ENCODE data around the gene GJD3.

The GJD3 gene

DNA sequence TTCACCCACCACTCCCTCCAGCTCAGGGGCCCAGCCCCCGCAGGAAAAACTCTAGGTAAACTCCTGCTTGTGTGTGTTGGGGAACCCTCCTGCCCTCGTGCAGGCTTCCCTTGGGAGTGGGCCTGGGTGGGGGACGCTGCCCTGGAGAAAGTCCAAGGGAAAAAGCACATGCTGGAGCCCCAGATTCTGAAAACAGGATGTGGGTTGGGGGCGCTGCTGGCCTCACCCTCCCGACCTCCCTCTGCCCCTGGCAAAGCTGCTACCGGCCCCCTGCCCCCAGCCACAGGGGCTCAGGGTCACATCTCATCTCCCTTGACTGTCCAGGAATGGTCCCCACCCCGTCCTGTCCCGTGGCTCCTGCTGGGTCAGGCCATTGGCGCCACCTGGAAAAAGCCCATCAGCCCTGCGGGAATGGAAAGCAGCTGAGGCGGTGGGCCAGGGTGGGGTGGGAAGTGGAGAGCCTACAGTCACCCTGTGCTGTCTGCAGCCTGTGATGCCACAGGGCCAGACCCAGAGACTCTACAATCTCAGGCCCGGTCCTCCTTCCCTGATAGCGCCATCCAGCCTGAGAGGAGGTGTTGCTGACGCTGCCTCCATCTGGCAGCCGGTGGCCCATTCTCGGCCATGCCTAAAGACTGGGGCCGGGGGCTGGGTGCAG lies 2.5 kb upstream of the GJD3 start:
- no peak for DNase-seq

DNA sequence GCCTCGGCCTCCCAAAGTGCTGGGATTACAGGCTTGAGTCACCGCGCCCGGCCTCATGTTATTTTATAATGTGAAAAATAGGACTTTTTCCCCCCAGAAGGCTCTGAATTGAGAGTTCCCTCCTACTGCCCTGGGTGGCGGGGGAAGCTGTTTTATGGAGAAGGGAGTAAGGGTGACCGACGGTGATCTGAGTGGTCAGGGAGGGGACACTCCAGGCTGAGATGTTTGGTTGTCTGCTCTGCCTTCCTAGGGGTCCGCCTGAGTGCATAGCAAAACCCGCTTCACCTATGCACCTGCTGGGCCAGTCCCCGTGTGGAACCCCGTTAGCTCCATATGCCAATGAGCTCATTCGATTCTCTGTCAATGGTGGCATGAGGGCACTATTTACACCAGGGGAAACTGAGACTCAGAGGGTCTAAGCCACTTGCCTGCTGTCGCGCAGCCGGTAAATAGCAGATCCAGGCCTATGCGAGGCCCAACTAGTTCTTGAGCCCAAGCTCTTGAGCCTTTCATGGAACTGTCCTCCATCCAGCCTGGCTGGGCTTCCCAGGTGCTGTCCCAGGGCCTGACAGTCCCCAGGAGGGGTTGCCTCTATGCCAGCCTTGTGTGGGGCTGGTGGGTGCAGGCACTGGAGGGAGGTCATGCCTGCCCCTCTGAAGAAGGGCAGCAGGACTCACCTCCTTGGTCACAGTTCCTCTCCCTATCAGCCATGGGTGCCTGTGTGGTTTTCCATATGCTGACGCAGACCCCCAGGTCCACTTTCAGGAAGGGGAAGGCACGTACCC lies 1.7 kb upstream of the GJD3 start:
- no peak for DNase-seq

DNA sequence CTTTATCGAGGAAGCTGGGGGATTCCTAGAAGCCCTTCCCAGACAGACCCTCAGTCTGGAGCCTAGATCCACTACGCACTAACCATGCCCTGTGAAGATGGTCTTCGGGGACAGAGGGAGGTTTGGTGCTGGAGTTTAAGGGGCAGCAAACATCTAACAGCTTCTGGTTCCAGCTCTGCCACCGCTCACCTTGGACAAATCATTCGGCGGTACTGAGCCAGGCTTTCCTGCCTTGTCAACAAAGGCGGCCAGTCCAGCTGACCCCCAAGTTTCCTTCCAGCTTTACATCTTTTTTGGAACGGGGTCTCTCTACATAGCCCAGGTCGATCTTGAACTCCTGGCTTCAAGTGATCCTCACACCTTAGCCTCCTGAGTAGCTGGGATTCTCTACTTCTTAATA lies 369 bp upstream of the GJD3 start:
- no peak for DNase-seq

DNA sequence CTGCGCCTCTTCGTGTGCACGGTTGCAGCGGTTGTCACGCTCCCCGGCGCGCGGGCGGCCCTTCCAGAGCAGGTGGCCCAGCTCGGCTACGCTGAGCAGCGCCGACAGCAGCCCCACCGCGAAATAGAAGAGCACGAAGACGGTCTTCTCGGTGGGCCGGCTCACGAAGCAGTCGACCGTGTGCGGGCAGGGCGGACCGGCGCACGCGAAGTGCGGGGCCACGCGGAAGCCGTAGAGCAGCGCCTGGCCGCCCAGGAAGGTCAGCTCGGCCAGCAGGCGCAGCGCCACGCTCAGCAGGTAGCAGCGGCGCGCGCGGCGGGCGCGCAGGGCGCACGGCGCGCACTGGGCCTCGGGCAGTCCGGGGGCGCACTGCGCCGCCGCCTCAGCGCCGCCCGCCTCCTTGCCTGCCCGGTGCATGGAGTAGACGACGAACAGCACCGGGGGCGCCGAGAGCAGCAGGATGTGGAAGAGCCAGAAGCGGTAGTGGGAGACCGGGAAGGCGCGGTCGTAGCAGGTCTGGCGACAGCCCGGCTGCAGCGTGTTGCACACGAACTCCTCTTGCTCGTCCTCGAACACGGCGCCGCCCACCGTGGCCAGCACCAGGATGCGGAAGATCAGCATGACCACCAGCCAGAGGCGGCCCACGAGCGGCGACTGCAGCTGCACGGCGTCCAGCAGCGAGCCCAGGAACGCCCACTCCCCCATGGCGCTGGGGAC lies 1.3 kb downstream of the GJD3 start:
- no peak for DNase-seq

DNA sequence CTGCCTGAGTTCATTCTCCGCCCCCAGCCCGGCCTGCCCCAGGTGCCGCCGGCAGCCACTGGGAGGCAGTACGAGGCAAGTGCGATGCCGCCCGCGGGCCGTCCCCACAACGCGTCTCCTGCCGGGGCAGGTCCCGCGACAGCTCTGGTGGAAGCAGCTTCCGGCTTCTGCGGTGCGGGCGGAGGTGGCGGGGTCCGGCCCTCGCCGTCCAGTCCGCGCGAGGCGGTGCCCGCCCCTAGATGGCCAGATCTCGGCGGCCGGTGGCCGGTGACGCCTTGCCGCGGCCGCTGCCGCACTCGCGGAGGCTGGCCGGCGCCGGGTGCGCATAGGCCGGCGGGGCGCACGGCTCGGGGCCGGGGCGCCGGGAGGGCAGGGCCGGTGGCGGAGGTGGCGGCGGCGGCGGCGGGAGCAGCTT lies 1.8 kb downstream of the GJD3 start:
- DNase-seq, result peak; percentile 81 to 89

DNA sequence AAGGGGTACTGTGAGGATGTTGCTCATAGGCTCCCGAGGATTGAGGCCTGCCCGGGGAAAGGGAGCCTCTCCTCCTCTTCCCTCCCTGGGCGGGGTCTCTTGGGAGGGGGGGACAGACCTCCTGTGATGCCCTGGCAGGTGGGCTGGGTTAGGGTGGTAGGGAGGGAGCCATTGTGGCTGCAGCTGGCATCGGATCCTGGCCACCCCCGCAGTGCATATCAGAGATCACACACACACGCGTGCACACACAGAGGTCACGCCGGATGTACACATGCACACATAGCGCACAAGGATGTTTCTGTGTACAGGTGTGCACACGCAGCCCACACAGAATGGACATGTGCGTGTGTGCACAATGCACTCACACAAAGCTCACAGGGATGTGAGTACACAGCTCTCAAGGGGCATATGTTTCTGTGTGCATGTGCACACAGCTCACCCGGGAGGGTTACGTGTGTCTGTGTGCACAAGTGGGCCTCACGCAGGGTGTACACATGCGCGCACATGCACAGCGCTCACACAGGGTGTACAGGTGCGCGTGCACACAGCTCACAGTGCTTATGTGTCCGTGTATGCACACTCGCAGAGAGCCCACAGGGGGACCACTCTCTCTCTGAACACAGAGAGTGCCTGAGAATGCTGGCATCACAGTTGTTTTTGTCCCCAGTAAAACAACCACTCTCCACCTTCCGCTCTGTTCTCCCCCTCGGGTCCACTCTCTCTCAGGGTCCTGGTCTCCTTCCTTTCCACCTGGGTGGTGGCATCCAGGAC lies 2.4 kb downstream of the GJD3 start:
- no peak for DNase-seq

DNA sequence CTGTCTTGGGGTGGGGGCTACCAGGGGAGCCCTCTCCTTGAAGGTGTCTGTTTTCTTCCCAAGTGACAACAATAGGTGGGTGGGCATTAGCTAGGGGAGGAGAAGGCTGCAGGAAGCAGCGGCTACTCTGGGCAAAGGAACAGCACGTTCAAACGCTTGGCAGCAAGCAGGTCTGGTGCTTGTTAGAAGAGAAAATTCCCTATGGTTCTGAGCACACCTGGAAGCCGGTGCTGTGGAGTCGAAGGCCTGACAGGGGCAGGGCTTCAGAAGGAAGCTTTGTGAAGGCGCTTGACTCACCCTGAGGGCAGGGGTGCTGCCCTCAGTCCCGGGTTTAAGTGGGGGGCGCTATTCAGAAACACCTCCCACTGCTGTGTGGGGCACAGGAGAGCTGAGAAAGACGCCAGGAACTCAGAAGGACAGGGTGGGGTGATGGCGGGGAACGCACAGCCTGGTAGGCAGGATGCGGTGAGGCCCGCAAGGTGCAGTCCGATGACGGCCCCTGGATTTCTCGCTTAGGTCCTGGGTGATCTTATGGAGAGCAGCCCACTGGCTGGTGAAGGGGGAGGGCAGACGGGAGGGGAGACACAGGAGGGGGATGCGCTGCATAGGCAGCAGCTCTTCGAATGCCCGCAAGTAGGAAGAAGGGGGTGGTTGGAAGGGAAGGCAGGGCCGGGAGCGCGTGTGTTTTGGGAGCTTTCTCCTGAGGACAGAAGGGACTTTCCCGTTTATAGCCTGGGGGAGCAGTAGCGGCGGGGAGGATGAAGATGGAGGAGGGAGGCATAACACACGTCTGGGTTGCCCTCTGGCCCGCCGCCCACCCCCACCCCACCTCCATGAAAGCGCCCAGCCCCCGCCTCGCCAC lies 3.2 kb downstream of the GJD3 start:
- no peak for DNase-seq

DNA sequence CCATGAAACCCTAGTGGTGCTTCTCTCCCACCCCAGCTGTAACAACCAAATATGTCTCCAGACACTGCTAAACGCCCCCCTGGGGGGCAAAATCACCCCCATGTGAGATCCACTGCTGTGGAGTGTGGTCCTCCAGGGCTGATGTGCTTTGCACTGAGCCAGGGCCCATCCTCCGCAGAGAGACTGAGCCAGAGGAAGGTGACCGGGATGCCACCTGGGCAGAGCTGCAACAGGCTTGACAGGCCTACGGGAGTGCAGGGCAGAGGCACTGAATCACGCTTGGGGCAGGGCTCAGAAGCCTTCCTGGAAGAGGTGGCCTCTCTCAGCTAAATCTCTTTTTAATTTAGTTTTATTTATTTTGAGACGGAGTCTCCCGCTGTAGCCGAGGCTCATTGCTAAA lies 4.4 kb downstream of the GJD3 start:
- DNase-seq, result no peak

DNA sequence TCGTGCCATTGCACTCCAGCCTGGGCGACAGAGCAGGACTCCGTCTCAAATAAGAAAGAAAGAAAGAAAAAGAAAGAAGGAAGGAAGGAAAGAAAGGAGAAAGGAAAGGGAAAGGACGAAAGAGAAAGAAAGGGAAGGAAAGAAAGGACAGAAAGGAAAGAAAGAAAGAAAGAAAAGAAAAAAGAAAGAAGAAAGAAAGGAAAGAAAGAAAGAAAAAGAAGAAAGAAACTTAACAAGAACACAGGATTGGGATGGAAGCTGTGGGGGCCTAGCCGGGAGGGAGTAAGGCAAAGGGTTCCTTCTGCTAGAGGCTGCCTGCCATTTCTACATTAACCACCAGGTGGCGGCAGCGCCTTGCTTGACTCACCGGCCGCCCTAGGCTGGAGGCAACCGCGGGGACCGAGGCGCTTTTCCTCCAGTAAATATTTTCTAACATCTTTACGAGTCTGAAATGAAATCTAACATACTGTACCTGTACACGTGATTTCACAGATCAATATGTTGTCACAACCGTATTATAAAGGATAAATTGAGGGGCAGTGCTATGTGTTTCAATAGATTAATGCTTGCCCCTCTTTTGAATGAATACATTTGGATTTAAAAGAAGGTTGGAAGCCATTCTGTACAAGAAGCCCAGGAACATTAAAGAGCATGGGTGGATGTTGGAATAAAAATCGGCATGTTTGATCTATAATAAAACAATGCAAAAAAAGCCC lies 6.1 kb downstream of the GJD3 start:
- DNase-seq, result peak; percentile 80 to 93

DNA sequence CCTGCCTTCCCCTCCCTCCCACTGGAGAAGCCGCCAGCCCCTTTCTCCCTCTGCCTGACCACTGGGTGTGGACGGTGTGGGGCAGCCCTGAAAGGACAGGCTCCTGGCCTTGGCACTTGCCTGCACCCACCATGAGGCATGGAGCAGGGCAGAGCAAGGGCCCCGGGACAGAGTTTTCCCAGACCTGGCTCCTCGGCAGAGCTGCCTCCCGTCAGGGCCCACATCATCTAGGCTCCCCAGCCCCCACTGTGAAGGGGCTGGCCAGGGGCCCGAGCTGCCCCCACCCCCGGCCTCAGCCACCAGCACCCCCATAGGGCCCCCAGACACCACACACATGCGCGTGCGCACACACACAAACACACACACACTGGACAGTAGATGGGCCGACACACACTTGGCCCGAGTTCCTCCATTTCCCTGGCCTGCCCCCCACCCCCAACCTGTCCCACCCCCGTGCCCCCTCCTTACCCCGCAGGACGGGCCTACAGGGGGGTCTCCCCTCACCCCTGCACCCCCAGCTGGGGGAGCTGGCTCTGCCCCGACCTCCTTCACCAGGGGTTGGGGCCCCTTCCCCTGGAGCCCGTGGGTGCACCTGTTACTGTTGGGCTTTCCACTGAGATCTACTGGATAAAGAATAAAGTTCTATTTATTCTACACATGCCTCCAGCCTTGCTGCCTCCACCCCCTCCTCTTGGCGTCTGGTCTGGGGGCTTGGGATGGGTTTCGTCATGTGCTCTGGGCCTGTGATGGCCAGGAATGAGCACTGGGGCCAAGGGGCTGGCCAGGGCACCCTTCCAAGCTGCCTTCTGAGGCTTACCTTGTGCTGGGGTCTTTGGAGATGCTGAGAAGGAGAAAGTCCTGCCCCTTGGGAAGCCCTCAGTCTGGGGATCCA lies 7.3 kb downstream of the GJD3 start:
- no peak for DNase-seq

DNA sequence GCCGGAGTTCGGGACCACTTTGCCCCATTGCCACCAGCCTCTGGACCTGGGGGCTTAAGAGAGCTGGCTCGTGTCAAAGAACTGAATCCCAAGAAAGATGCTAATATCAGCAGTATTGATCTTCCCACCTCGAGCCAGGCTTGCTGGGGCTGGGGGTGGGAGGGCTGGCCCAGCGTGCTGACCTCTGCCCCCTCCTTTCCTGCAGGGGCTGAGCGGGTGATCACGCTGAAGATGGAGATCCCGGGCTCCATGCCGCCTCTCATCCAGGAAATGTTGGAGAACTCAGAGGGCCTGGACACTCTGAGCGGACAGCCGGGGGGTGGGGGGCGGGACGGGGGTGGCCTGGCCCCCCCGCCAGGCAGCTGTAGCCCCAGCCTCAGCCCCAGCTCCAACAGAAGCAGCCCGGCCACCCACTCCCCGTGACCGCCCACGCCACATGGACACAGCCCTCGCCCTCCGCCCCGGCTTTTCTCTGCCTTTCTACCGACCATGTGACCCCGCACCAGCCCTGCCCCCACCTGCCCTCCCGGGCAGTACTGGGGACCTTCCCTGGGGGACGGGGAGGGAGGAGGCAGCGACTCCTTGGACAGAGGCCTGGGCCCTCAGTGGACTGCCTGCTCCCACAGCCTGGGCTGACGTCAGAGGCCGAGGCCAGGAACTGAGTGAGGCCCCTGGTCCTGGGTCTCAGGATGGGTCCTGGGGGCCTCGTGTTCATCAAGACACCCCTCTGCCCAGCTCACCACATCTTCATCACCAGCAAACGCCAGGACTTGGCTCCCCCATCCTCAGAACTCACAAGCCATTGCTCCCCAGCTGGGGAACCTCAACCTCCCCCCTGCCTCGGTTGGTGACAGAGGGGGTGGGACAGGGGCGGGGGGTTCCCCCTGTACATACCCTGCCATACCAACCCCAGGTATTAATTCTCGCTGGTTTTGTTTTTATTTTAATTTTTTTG lies 8.5 kb downstream of the GJD3 start:
- DNase-seq, result no peak

DNA sequence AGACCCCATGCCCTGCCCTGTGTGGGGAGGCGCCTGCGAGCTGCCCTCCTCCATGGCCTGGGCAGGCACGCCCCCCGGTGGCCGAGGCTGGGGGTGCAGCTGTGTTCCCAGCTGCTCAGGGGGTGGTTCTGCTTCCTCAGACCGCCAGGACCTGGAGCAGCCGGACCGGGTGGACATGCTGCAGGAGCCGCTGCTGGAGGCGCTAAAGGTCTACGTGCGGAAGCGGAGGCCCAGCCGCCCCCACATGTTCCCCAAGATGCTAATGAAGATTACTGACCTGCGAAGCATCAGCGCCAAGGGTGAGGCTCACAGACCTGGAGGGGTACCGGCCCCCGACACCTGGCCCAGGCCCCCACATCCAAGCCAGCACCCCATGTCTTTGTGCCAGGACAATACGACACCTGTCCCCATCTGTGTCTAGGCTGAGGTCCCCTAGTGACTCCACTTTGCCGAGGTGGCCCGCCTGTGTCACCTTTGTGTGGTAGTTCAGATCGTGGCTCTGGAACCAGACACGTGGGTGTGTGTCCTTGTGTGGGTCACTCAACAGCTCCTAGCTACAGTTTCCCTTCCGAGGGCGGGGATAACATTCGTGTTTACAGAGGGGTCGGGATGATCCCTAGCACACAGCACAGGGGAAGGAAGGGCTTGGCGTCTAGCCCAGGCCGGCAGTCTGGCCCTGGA lies 9.3 kb downstream of the GJD3 start:
- DNase-seq, result peak; percentile 24 to 28

DNA sequence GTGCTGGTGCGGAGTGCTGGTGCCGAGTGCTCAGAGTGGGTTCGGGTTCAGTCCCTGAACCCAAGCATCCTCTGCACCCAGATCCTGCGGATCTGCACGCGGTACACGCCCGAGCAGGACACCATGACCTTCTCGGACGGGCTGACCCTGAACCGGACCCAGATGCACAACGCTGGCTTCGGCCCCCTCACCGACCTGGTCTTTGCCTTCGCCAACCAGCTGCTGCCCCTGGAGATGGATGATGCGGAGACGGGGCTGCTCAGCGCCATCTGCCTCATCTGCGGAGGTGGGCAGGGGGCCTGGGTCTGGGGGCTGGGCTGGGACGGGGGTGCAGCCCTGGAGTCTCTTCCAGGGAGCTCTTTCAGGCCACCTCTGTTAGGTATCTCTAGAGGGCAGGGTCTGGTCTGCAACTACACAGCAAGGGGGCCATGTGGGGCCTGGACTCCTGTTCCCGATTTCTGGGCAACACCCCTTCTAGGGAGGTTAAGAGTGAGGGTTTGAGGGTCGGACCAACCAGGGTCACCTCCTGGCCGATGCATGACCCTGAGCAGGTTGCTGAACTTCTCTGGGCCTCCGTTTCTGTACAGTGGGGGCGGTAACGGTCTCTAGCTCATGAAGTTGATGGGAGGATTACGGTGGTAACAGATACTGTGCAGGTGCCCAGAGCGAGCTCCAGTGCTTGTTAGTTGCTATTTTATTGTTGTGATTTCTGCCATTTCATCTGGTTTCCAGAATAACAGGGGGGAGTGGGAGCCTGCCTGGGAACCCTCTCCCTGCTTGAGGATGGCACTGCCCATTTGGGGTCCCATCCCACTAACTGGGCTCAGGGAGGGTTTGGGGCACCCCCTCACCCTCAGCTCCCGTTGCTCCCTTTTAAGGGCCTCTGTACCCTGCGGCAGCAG lies 10.1 kb downstream of the GJD3 start:
- no peak for DNase-seq

DNA sequence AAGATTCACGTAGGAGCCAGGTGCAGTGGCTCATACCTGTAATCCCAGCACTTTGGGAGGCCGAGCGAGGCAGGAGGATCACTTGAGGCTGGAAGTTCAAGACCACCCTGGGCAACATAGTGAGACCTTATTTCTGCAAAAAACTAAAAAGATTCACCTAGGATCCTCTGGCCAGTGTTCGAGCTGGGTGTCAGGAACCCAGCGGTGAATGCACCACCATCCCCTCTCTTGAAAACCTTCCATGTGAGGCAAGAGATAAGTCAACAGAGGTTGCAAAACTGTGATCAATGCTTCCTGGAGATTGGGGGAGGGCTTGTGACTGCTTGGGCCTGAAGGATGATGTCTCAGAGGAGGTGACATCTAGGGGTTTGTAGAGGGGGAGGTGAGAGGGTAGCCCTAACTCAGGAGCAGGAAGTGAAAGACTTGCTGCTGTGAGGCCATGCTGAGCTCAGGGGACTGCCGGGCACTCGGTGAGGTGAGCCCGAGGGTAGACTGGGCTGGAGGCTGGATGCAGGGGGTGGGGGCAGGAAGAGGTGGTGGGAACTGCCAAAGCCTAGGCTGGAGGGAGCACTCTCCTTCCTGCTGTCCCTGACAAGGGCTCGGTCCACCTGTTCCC lies 11.7 kb downstream of the GJD3 start:
- peak; percentile 73 to 80 for DNase-seq

DNA sequence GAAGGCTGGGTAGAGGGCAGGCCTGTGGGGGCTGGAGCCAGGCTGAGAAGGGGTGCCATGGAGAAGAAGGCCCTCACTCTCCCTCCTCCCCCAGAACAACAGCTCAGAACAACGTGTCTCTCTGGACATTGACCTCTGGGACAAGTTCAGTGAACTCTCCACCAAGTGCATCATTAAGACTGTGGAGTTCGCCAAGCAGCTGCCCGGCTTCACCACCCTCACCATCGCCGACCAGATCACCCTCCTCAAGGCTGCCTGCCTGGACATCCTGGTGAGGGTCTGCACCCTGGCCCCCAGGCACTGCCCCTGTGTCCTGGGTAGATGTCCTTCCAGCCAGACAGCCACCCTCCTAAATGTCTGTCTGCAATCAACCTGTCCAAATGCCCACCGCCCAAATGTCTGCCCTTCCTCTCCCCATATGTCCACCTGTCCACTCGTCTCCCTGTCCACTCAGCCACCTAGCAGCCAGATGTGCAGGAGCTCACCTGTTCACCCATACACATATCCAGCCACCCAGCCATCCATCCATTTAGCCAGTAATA lies 12.2 kb downstream of the GJD3 start:
- no peak for DNase-seq

DNA sequence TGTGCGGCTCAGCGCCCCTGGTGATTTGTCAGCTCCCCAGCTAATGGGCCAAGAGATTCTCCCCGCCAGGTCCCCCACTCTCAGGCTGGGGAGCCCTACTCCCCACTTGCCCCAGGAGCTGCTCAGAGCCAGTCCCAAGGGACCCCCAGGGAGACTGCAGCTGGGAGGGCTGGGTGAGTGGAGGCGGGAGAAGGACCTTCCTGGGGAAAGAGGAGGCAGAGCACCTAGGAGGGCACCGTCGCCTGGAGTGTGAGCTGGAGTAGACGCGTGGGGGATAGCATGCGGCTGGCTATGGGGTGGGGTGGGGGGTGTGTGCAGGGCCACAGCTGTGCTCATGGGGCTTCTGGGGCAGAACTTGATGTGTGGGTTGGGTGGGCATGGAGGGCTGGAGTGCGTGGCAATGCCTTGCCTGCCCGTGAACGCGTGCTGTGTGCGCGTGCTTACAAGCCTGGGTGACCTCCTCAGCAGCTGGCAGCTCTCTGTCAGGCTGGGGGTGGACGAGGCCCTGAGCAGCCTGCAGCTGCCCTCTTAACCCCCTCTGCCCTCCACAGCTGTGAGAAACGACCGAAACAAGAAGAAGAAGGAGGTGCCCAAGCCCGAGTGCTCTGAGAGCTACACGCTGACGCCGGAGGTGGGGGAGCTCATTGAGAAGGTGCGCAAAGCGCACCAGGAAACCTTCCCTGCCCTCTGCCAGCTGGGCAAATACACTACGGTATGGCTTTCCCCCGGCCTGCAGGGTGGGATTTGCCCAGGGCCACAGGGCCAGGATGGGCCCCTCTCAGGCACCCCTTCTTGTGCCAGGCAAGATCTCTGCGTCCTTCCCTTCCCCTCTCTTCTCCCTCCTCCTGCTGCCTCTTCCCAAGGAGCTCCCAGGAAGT lies 12.9 kb downstream of the GJD3 start:
- DNase-seq, result no peak

Data from AML-193 (cell line).